ENCODE data around the gene KRT26.

KRT26 gene

DNA sequence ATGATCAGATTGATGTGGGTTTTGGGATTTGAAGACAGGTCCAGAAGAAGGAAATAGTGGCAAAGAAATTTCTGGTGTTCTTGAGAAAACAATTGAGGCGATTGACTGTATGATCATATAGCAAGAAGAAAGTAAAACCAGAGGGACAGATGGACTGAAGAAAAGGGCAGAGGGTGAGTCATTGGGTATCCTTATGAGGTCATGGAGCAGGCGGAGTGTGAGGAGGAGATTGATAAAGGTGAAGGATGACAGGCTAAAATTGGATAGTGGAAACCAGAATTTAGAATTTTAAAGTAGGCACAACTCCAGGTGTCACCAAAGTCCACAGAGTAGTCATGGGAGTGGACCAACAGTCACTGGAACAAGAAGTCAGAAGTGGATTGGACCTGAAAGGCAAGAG is 29.2 kb upstream of the KRT26 start:
- H3K4me3 ChIP-seq (replicated peaks; ENCODE audit: insufficient read depth, low read length): no peak overlapping the region
- TF ChIP-seq, protein P1, sequence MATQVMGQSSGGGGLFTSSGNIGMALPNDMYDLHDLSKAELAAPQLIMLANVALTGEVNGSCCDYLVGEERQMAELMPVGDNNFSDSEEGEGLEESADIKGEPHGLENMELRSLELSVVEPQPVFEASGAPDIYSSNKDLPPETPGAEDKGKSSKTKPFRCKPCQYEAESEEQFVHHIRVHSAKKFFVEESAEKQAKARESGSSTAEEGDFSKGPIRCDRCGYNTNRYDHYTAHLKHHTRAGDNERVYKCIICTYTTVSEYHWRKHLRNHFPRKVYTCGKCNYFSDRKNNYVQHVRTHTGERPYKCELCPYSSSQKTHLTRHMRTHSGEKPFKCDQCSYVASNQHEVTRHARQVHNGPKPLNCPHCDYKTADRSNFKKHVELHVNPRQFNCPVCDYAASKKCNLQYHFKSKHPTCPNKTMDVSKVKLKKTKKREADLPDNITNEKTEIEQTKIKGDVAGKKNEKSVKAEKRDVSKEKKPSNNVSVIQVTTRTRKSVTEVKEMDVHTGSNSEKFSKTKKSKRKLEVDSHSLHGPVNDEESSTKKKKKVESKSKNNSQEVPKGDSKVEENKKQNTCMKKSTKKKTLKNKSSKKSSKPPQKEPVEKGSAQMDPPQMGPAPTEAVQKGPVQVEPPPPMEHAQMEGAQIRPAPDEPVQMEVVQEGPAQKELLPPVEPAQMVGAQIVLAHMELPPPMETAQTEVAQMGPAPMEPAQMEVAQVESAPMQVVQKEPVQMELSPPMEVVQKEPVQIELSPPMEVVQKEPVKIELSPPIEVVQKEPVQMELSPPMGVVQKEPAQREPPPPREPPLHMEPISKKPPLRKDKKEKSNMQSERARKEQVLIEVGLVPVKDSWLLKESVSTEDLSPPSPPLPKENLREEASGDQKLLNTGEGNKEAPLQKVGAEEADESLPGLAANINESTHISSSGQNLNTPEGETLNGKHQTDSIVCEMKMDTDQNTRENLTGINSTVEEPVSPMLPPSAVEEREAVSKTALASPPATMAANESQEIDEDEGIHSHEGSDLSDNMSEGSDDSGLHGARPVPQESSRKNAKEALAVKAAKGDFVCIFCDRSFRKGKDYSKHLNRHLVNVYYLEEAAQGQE (IDR thresholded peaks at IDR 0.05; ENCODE audit: insufficient replicate concordance, low read depth): no peak
- TF ChIP-seq POLR2AphosphoS5 (IDR thresholded peaks at IDR 0.05; ENCODE audit: low read depth): no peak
- TF ChIP-seq CTCF (IDR thresholded peaks at IDR 0.05; ENCODE audit: insufficient read depth, low read length): no peak
- no peak for TF ChIP-seq SPI1 (IDR thresholded peaks at IDR 0.05; ENCODE audit: borderline replicate concordance, low read depth)
- no peak for TF ChIP-seq GABPA (IDR thresholded peaks at IDR 0.05; ENCODE audit: low read depth)

DNA sequence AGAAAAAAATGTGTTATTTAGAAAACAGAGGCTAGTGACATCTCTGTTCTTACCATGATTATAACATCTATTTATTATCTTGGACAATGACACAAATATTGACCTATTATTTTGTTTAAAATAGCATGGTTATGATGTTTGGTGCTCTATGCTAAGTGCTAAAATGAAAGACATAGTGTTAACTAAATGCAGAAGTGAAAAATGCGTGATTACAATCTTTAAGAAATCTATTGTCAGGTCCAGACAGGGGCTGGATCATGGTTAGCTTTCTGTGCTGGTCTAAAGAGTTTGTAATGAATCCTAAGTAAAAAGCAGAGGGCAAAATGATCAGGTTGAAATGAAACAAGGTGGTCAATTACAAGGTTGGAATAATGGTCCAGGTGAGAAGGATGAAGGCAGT is 28.4 kb upstream of the KRT26 start:
- no peak overlapping the region for H3K27ac ChIP-seq (replicated peaks)
- TF ChIP-seq GABPA (IDR thresholded peaks at IDR 0.05; ENCODE audit: low read depth): no peak
- TF ChIP-seq, protein P1 (IDR thresholded peaks at IDR 0.05; ENCODE audit: insufficient replicate concordance, low read depth): no peak
- TF ChIP-seq CTCF (IDR thresholded peaks at IDR 0.05; ENCODE audit: insufficient read depth, low read length): no peak
- TF ChIP-seq SPI1 (IDR thresholded peaks at IDR 0.05; ENCODE audit: borderline replicate concordance, low read depth): no peak
- TF ChIP-seq POLR2AphosphoS5 (IDR thresholded peaks at IDR 0.05; ENCODE audit: low read depth): no peak
- no peak overlapping the region for H3K4me3 ChIP-seq (replicated peaks; ENCODE audit: insufficient read depth, low read length)
- peaks cover 2% of the 10 kb centered on the region for H3K27me3 ChIP-seq (ENCODE audit: insufficient read depth, poor library complexity, severe bottlenecking)
- DNase-seq (ENCODE audit: low read depth in 1 of 2, low spot score in 1 of 2): no peak

More for the DNA sequence above, 29.2 kb upstream of the KRT26 start:
- no peak overlapping the region for H3K27ac ChIP-seq (replicated peaks)
- DNase-seq (ENCODE audit: low read depth in 1 of 2, low spot score in 1 of 2): no peak
- peaks cover 5% of the 10 kb centered on the region for H3K27me3 ChIP-seq (ENCODE audit: insufficient read depth, poor library complexity, severe bottlenecking)

DNA sequence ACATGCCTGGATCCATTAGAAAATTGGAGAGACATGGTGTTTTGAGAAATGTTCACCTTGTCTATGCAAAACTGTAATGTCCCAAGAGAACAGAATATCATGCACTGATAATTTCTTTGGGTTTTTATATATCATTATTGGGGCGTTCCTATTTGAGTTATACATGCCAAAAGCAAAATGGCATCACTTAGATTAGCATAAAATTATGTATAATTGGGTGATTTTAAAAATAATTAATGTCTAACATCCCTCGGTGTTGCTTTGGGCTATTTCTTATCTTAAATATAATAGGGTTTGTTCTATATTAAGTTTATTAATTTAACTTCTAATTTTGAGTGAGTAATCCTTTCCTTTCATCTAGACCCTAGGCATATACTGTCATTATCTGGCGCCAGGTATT is 27.9 kb upstream of the KRT26 start, which contains the start of gene KRT28:
Gene KRT28 (minus strand): TSS at position 101 of the 400 bp plus-strand sequence. CDS start 66 bp downstream, at position 35.
- Histone ChIP-seq H3K27ac (replicated peaks) (no peak within 1 kb of the TSS), H3K27me3 (ENCODE audit: insufficient read depth, poor library complexity, severe bottlenecking) (peaks cover 2% of the 10 kb centered on the region), H3K4me3 (replicated peaks; ENCODE audit: insufficient read depth, low read length) (no peak within 1 kb of the TSS)
- DNase-seq (ENCODE audit: low read depth in 1 of 2, low spot score in 1 of 2): no peak
- TF ChIP-seq POLR2AphosphoS5 (IDR thresholded peaks at IDR 0.05; ENCODE audit: low read depth) (no peak), GABPA (IDR thresholded peaks at IDR 0.05; ENCODE audit: low read depth) (no peak), CTCF (IDR thresholded peaks at IDR 0.05; ENCODE audit: insufficient read depth, low read length) (no peak), SPI1 (IDR thresholded peaks at IDR 0.05; ENCODE audit: borderline replicate concordance, low read depth) (no peak)
- TF ChIP-seq, protein P1 (IDR thresholded peaks at IDR 0.05; ENCODE audit: insufficient replicate concordance, low read depth): no peak

Data from HL-60 (cell line).